Calu3 (cell line): ENCODE measurements around the gene GLIPR1L2. TPM values are rescaled to one million over a fixed set of nuclear protein-coding genes. Genes with fewer than 3 reads are reported as not detected.

Experiments used
- BruUV-seq: library from RNA; stranded (reverse); fragments of 400-500 nt; replicated peaks from 2 replicates; lab custom pipeline; 2021; lab: Mats Ljungman, UMichigan
- CTCF ChIA-PET: fragments of 300-600 bp; sonication (Branson Sonifier 250); formaldehyde crosslinking; loops from one replicate; lab custom pipeline; 2022; ENCODE audit warnings: antibody characterized with exemption; lab: Charles Lee
- DNase-seq: peaks from one replicate; pipeline ENCODE4 v3.0.0; 2022
- H3K27ac Mint-ChIP-seq: one replicate; pipeline ENCODE4 v1.8.0; 2022; ENCODE audit warnings: mixed read lengths; ENCODE audit not compliant: unreplicated experiment
- H3K27me3 Mint-ChIP-seq: one replicate; pipeline ENCODE4 v1.8.0; 2022; ENCODE audit warnings: mixed read lengths; ENCODE audit not compliant: unreplicated experiment
- H3K36me3 Mint-ChIP-seq: one replicate; pipeline ENCODE4 v1.8.0; 2022; ENCODE audit warnings: mild to moderate bottlenecking, moderate library complexity, mixed read lengths; ENCODE audit not compliant: insufficient read depth, unreplicated experiment
- H3K4me1 Mint-ChIP-seq: one replicate; pipeline ENCODE4 v1.8.0; 2022; ENCODE audit warnings: mild to moderate bottlenecking, low read depth, mixed read lengths; ENCODE audit not compliant: unreplicated experiment
- H3K4me3 Mint-ChIP-seq: one replicate; pipeline ENCODE4 v1.8.0; 2022; ENCODE audit warnings: mild to moderate bottlenecking, low read depth, moderate library complexity, mixed read lengths; ENCODE audit not compliant: unreplicated experiment
- H3K9me3 Mint-ChIP-seq: one replicate; pipeline ENCODE4 v1.8.0; 2022; ENCODE audit warnings: low read depth, mixed read lengths; ENCODE audit not compliant: unreplicated experiment
- CTCF ChIP-seq: fragments of 200-600 bp; IDR thresholded peaks from one replicate; pipeline ENCODE4 v1.8.0; 2022; ENCODE audit warnings: antibody characterized with exemption; ENCODE audit not compliant: unreplicated experiment
- intact Hi-C: fragments of 100-400 bp; cut with micrococcal nuclease; formaldehyde crosslinking; loops from one replicate; pipeline ENCODE4 v1.10.0; 2022; ENCODE audit not compliant: unreplicated experiment
- total RNA-seq: library from RNA; stranded (reverse); gene quantifications from 2 replicates; pipeline ENCODE4 v1.2.3, GENCODE V29; 2022

The GLIPR1L2 gene
- total RNA-seq, 1 experiment from 2014 or later, result 0.76 TPM

- no TSS peak for BruUV-seq
- intact Hi-C loops, result no loop called here
- no peaks in the 10 kb centered on the region for H3K9me3 Mint-ChIP-seq
- CTCF ChIA-PET, result no interaction called here
- no peak overlapping the region for H3K27ac Mint-ChIP-seq
- H3K27me3 Mint-ChIP-seq, result no peaks in the 10 kb centered on the region
- no peak for DNase-seq
- no peak for TF ChIP-seq CTCF
- H3K36me3 Mint-ChIP-seq, result peaks cover 11% of the 10 kb centered on the region
- H3K4me3 Mint-ChIP-seq, result no peak overlapping the region
- peaks cover 20% of the 10 kb centered on the region for H3K4me1 Mint-ChIP-seq
Observed at GRCh38 chr12:75476071-75476470, 85.2 kb downstream of the GLIPR1L2 start.

- BruUV-seq, result no TSS peak
- Mint-ChIP-seq H3K27ac (no peak overlapping the region), H3K9me3 (no peaks in the 10 kb centered on the region), H3K36me3 (peaks cover 19% of the 10 kb centered on the region), H3K27me3 (no peaks in the 10 kb centered on the region), H3K4me3 (no peak overlapping the region), H3K4me1 (peaks cover 30% of the 10 kb centered on the region)
- TF ChIP-seq CTCF, result no peak
- no peak for DNase-seq
- CTCF ChIA-PET, result no interaction called here
- intact Hi-C loops, result no loop called here
Observed at GRCh38 chr12:75477137-75477536, 86.2 kb downstream of the GLIPR1L2 start.

GRCh38 chr12:75478116-75478794, 87.4 kb downstream of the GLIPR1L2 start:
- CTCF ChIA-PET, result no interaction called here
- no peaks in the 10 kb centered on the region for H3K9me3 Mint-ChIP-seq
- no peak for TF ChIP-seq CTCF
- peaks cover 34% of the 10 kb centered on the region for H3K4me1 Mint-ChIP-seq
- intact Hi-C loops, result no loop called here
- H3K36me3 Mint-ChIP-seq, result peaks cover 19% of the 10 kb centered on the region
- no peak overlapping the region for H3K27ac Mint-ChIP-seq
- H3K4me3 Mint-ChIP-seq, result no peak overlapping the region
- no peaks in the 10 kb centered on the region for H3K27me3 Mint-ChIP-seq
- BruUV-seq, result no TSS peak
- DNase-seq, result no peak

GRCh38 chr12:75479963-75480461, 89.1 kb downstream of the GLIPR1L2 start:
- CTCF ChIA-PET, result interaction anchor here (0.6 to 2.6 kb wide), 9 partner anchors 9 to 303 kb away, joined by 3 to 36 read pairs (median 3); partner anchors contain the start of genes CAPS2, GLIPR1L1 and GLIPR1L2
- H3K4me1 Mint-ChIP-seq, result peaks cover 39% of the 10 kb centered on the region
- H3K27me3 Mint-ChIP-seq, result no peaks in the 10 kb centered on the region
- H3K9me3 Mint-ChIP-seq, result no peaks in the 10 kb centered on the region
- H3K36me3 Mint-ChIP-seq, result peaks cover 25% of the 10 kb centered on the region
- intact Hi-C loops, result loop anchor here (2.0 kb wide), 3 partner anchors 21 to 145 kb away; partner anchors contain the start of genes GLIPR1L1 and GLIPR1L2
- peak overlapping the region; percentile 83 for H3K27ac Mint-ChIP-seq
- BruUV-seq, result no TSS peak
- peak overlapping the region; percentile 29 for H3K4me3 Mint-ChIP-seq
- no peak for DNase-seq
- no peak for TF ChIP-seq CTCF
